Endodermal cell (in vitro differentiated cells): ENCODE results near the gene ROBO1. TPM values are rescaled to one million over a fixed set of nuclear protein-coding genes. Genes with fewer than 3 reads are reported as not detected.
A peak's percentile ranks its signal among the peaks of the same experiment; 100 is the strongest.

Experiments used
- DNase-seq: peaks from one replicate; pipeline ENCODE4 v3.0.0-alpha.2; 2017
- H3K27ac ChIP-seq: 2 replicates; pipeline ENCODE4 v1.5.1; 2013; ENCODE audit warnings: mild to moderate bottlenecking, low read depth, low read length, moderate library complexity
- H3K27me3 ChIP-seq: 2 replicates; pipeline ENCODE4 v1.6.1; 2013; ENCODE audit warnings: mild to moderate bottlenecking, low read length, moderate library complexity; ENCODE audit not compliant: insufficient read depth, control insufficient read depth, poor library complexity, severe bottlenecking
- H3K36me3 ChIP-seq: 2 replicates; pipeline ENCODE4 v1.7.0; 2013; ENCODE audit warnings: mild to moderate bottlenecking, low read length, moderate library complexity; ENCODE audit not compliant: control insufficient read depth, insufficient read depth
- H3K4me1 ChIP-seq: one replicate; pipeline ENCODE4 v1.7.0; 2013; ENCODE audit warnings: low read length; ENCODE audit not compliant: control insufficient read depth, insufficient read depth
- H3K4me3 ChIP-seq: 2 replicates; pipeline ENCODE4 v1.5.1; 2013; ENCODE audit warnings: mild to moderate bottlenecking, low read length, moderate library complexity
- H3K9ac ChIP-seq: 2 replicates; pipeline ENCODE4 v1.6.1; 2013; ENCODE audit warnings: mild to moderate bottlenecking, low read length, moderate library complexity; ENCODE audit not compliant: poor library complexity, severe bottlenecking; ENCODE audit errors: extremely low read depth
- H3K9me3 ChIP-seq: 2 replicates; pipeline ENCODE4 v1.6.1; 2013; ENCODE audit warnings: mild to moderate bottlenecking, low read length, moderate library complexity; ENCODE audit not compliant: control insufficient read depth
- H3K27ac Mint-ChIP-seq: 2 replicates; pipeline ENCODE4 v1.8.0; 2020; ENCODE audit warnings: mixed read lengths
- H3K27me3 Mint-ChIP-seq: 2 replicates; pipeline ENCODE4 v1.8.0; 2021; ENCODE audit warnings: mild to moderate bottlenecking, mixed read lengths; ENCODE audit not compliant: insufficient read depth
- H3K36me3 Mint-ChIP-seq: 2 replicates; pipeline ENCODE4 v1.8.0; 2020; ENCODE audit warnings: low read depth, mixed read lengths
- H3K4me1 Mint-ChIP-seq: 2 replicates; pipeline ENCODE4 v1.8.0; 2020; ENCODE audit warnings: mixed read lengths
- H3K4me3 Mint-ChIP-seq: 2 replicates; pipeline ENCODE4 v1.8.0; 2020; ENCODE audit warnings: mild to moderate bottlenecking, moderate library complexity, mixed read lengths
- H3K9me3 Mint-ChIP-seq: 2 replicates; pipeline ENCODE4 v1.8.0; 2020; ENCODE audit warnings: mild to moderate bottlenecking, mixed read lengths
- WGBS, 2 experiments: methylation state at CpG; one replicate each; pipeline versions ENCODE4 v1.1.5 to v1.1.7; 2013; ENCODE audit warnings: missing lambda C conversion rate in 2 of 2, mixed read lengths in 1 of 2; ENCODE audit not compliant: insufficient coverage in 1 of 2, insufficient read length in 1 of 2; 5-methylcytosine and 5-hydroxymethylcytosine counted together
- total RNA-seq, 2 donors: library from RNA; stranded (reverse); fragmentation: NEBNext Ultra II Directional in 1 of 2; extraction: Animal tissue kit (Norgen Biotek cat#: 25700) in 1 of 2; gene quantifications; 2 replicates in 1 of 2; 3 replicates in 1 of 2; pipeline ENCODE4 v1.2.1, GENCODE V29; 2021
- TF ChIP-seq, protein P1 (sequence below): fragments of 200-600 bp; sonication (generic); conservative IDR thresholded peaks from 2 replicates; pipeline ENCODE4 v1.5.0; 2021; ENCODE audit warnings: antibody characterized with exemption, mild to moderate bottlenecking

ROBO1 gene
- total RNA-seq, 2 donors from 2014 or later: 74.8 to 75.9 TPM

DNA sequence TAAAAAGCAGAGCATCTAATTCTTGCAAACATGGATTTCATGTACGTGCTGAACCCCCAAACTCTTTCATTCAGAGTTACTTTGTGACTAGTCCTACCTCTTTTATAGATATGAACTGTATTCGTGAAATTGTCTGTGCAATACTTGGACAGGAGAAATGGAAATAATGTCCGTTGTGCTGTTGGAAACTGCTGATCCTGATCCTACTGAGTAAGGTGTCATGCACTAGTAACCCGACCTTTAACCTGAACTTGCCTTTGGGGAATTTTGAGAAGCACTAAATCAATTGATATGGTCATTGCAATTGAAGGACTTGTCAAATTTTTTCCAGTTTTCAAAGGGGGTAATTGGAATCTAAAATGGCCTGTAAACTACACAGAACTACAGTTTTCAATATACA, 856.4 kb downstream of the ROBO1 start:
- no peaks in the 10 kb centered on the region for H3K36me3 Mint-ChIP-seq
- DNase-seq: no peak
- Histone ChIP-seq H3K4me1 (no peaks in the 10 kb centered on the region), H3K27ac (no peak overlapping the region), H3K36me3 (no peaks in the 10 kb centered on the region), H3K9me3 (no peaks in the 10 kb centered on the region), H3K4me3 (no peak overlapping the region), H3K27me3 (no peaks in the 10 kb centered on the region), H3K9ac (no peak overlapping the region)
- H3K9me3 Mint-ChIP-seq: no peaks in the 10 kb centered on the region
- H3K27ac Mint-ChIP-seq: no peak overlapping the region
- TF ChIP-seq, protein P1, sequence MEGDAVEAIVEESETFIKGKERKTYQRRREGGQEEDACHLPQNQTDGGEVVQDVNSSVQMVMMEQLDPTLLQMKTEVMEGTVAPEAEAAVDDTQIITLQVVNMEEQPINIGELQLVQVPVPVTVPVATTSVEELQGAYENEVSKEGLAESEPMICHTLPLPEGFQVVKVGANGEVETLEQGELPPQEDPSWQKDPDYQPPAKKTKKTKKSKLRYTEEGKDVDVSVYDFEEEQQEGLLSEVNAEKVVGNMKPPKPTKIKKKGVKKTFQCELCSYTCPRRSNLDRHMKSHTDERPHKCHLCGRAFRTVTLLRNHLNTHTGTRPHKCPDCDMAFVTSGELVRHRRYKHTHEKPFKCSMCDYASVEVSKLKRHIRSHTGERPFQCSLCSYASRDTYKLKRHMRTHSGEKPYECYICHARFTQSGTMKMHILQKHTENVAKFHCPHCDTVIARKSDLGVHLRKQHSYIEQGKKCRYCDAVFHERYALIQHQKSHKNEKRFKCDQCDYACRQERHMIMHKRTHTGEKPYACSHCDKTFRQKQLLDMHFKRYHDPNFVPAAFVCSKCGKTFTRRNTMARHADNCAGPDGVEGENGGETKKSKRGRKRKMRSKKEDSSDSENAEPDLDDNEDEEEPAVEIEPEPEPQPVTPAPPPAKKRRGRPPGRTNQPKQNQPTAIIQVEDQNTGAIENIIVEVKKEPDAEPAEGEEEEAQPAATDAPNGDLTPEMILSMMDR: no peak
- no peak overlapping the region for H3K4me3 Mint-ChIP-seq
- no peaks in the 10 kb centered on the region for H3K27me3 Mint-ChIP-seq
- H3K4me1 Mint-ChIP-seq: peaks cover 4% of the 10 kb centered on the region
- WGBS, 2 experiments: 97 to 100% methylated on average over 1 to 4 of the region's 4 CpGs

DNA sequence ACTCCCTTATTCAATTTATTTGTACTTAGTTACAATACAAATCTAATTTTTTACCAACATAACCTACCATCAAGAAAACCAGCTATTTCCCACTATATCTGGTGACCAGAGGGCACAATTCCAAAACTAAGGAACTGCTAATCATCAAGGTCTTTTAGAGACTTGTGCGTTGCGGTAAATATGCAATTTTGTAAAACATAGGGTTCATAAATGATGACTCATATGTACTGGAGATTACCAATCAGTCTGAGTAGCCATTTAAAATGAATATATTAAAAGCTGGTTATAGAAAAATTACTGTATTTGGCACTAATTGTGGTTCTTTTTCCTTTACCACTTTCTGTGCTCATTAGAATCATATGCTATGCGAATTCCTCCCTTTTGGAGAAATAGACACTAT, 859.6 kb downstream of the ROBO1 start:
- peaks cover 1% of the 10 kb centered on the region for H3K4me1 Mint-ChIP-seq
- Histone ChIP-seq H3K27ac (no peak overlapping the region), H3K9ac (no peak overlapping the region), H3K9me3 (no peaks in the 10 kb centered on the region), H3K4me1 (no peaks in the 10 kb centered on the region), H3K4me3 (no peak overlapping the region), H3K36me3 (no peaks in the 10 kb centered on the region), H3K27me3 (no peaks in the 10 kb centered on the region)
- WGBS, 2 experiments: 96 to 100% methylated on average over 1 to 3 of the region's 3 CpGs
- no peak overlapping the region for H3K4me3 Mint-ChIP-seq
- H3K27me3 Mint-ChIP-seq: no peaks in the 10 kb centered on the region
- TF ChIP-seq, protein P1: no peak
- no peak for DNase-seq
- H3K9me3 Mint-ChIP-seq: no peaks in the 10 kb centered on the region
- H3K36me3 Mint-ChIP-seq: no peaks in the 10 kb centered on the region
- H3K27ac Mint-ChIP-seq: no peak overlapping the region

- TF ChIP-seq, protein P1: no peak
- Histone ChIP-seq H3K4me3 (no peak overlapping the region), H3K27me3 (no peaks in the 10 kb centered on the region), H3K9me3 (no peaks in the 10 kb centered on the region), H3K36me3 (no peaks in the 10 kb centered on the region), H3K4me1 (no peaks in the 10 kb centered on the region), H3K27ac (no peak overlapping the region), H3K9ac (no peak overlapping the region)
- Mint-ChIP-seq H3K36me3 (no peaks in the 10 kb centered on the region), H3K9me3 (no peaks in the 10 kb centered on the region), H3K27me3 (no peaks in the 10 kb centered on the region), H3K4me3 (no peak overlapping the region), H3K27ac (peak overlapping the region; percentile 14), H3K4me1 (no peaks in the 10 kb centered on the region)
- 93% methylated on average over 2 of the region's 2 CpGs; no CpG with 5 or more reads in 1 of the 2 experiments for WGBS, 2 experiments
- DNase-seq: no peak
Measured at GRCh38 chr3:78907367-78907766, 860.4 kb downstream of the ROBO1 start.
